Dedifferentiated amniotic fluid mesenchymal stem cell (primary cell): ENCODE data around the gene C1orf21.
A peak's percentile ranks its signal among the peaks of the same experiment; 100 is the strongest.

Experiments
- DNase-seq: peaks from one replicate; pipeline ENCODE4 v3.0.0-alpha.2; 2016; ENCODE audit errors: extremely low spot score

The C1orf21 gene

GRCh38 chr1:184555665-184556641 is 169.1 kb downstream of the C1orf21 start:
- DNase-seq: no peak

GRCh38 chr1:184556665-184557064 is 169.8 kb downstream of the C1orf21 start:
- no peak for DNase-seq

- no peak for DNase-seq
Measured at GRCh38 chr1:184557423-184558347, 170.9 kb downstream of the C1orf21 start.

GRCh38 chr1:184558691-184559090 is 171.9 kb downstream of the C1orf21 start:
- no peak for DNase-seq

GRCh38 chr1:184559117-184559713 is 172.4 kb downstream of the C1orf21 start:
- no peak for DNase-seq

GRCh38 chr1:184562806-184563205 is 176.0 kb downstream of the C1orf21 start:
- no peak for DNase-seq

- DNase-seq: peak; percentile 43
Measured at GRCh38 chr1:184563308-184563707, 176.5 kb downstream of the C1orf21 start.

GRCh38 chr1:184567009-184567408 is 180.2 kb downstream of the C1orf21 start:
- DNase-seq: no peak

- DNase-seq: no peak
Measured at GRCh38 chr1:184567637-184568036, 180.8 kb downstream of the C1orf21 start.

GRCh38 chr1:184568148-184568547 is 181.3 kb downstream of the C1orf21 start:
- no peak for DNase-seq

GRCh38 chr1:184569106-184569505 is 182.3 kb downstream of the C1orf21 start:
- no peak for DNase-seq

GRCh38 chr1:184574588-184574987 is 187.8 kb downstream of the C1orf21 start:
- DNase-seq: no peak

- DNase-seq: no peak
Measured at GRCh38 chr1:184576822-184577221, 190.0 kb downstream of the C1orf21 start.

- DNase-seq: no peak
Measured at GRCh38 chr1:184577319-184577718, 190.5 kb downstream of the C1orf21 start.

- DNase-seq: no peak
Measured at GRCh38 chr1:184582411-184582810, 195.6 kb downstream of the C1orf21 start.

GRCh38 chr1:184583849-184584248 is 197.0 kb downstream of the C1orf21 start:
- no peak for DNase-seq

- no peak for DNase-seq
Measured at GRCh38 chr1:184588701-184589100, 201.9 kb downstream of the C1orf21 start.

- no peak for DNase-seq
Measured at GRCh38 chr1:184590163-184590750, 203.4 kb downstream of the C1orf21 start.

- no peak for DNase-seq
Measured at GRCh38 chr1:184593597-184593996, 206.8 kb downstream of the C1orf21 start.

GRCh38 chr1:184595596-184595995 is 208.8 kb downstream of the C1orf21 start:
- DNase-seq: no peak

GRCh38 chr1:184596950-184597645 is 210.3 kb downstream of the C1orf21 start:
- DNase-seq: no peak
